ENCODE measurements around the gene ENPP7.

ENPP7 gene

DNA sequence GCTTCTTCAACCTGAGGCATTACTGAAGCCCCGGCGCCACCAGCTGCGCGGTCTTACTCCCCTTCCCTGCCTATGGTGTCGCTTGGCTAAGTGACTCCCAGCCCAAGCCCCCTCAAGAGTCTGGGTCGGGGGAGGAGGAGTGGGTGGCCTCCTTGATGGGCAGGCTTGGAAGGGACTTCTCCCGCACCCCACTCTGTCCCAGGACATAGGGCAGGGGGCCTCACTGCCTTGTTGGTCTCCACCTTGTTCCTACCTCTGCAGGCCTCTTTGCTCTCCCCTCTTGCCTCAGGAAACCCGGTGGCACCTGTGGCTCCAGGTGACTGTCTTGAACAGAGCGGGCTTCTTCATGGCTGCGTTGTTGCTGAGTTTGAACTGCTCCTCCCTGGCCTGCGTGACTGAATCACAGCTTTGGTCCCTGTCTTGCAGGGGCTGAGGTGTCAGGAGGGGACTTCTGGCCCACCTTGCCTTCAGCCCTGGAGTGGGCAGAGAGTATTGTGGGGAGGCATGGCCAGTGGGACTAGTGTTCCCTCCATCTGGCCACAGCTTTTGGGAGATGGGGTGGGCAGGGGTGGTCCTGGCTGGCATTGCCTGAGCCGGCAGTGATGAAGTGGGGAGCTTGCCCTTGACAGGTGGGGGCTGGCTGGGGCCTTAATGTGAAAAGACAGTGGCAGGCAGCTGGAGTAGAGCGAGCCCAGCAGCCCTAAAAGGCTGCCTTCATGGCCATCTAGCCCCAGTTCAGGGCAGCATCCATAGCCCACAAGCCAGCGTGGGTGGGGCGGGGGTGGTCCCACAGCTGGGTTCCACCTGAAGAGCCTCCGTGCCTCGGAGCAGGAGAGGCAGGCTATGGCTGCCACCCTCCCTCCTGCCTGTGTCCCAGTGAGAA lies 54.5 kb downstream of the ENPP7 start:
- Histone ChIP-seq H3K4me1 (ENCODE audit: insufficient read depth, low read length) (peaks cover 26% of the 10 kb centered on the region), H3K9me3 (ENCODE audit: low read length) (peaks cover under 1% of the 10 kb centered on the region), H2AFZ (ENCODE audit: low read depth, low read length) (no peak overlapping the region), H3K4me3 (ENCODE audit: low read length) (no peak overlapping the region), H3K27me3 (ENCODE audit: insufficient read depth, low read length) (peaks cover 3% of the 10 kb centered on the region), H3K36me3 (ENCODE audit: insufficient read depth, low read length) (peaks cover 49% of the 10 kb centered on the region)

DNA sequence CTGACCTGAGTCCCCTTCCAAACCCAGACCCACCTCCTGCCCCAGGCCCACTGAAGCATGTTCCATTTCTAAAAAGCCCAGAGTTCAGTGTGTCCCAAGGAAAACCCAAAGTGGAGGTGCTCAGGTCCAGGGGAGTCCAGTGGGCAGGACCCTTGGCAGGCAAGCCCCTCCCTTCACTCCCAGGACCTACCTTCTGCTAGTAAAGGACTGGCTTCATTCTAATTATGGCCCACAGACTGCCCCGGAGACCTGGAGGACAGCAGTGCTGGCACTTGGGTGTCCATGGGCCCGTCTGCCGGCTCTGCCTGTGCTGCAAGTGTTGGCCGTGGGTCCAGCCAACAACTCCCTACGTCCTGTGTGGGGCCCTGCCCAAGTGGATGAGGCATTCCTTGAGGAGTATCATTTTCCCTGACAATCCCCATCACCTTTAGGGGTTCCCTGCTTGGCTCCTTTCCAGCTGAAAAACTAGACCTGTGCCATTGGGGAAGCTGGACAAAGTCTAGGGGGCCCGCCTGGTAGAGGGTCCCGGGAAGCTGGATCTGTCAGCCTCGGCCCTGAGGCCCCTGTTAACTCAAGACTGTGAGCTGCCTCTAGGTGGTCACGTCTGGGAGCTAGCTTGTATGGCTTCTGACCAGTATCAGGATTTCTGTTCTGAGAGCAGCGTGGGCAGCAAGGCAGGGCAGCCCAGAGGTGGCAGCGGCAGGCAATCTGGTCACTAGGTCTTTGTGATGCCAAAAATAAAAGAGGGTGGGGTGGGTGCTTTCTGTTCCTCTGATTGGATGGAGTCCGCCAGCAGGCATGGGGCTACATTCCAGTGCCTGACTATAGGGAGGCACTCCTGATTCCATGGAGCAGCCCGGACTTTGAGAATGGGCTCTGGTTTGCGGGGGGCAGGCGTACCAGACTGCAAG lies 55.4 kb downstream of the ENPP7 start:
- H2AFZ ChIP-seq (ENCODE audit: low read depth, low read length): no peak overlapping the region
- peaks cover 5% of the 10 kb centered on the region for H3K9me3 ChIP-seq (ENCODE audit: low read length)
- peaks cover 12% of the 10 kb centered on the region for H3K27me3 ChIP-seq (ENCODE audit: insufficient read depth, low read length)
- H3K4me3 ChIP-seq (ENCODE audit: low read length): no peak overlapping the region
- H3K36me3 ChIP-seq (ENCODE audit: insufficient read depth, low read length): peaks cover 40% of the 10 kb centered on the region
- H3K4me1 ChIP-seq (ENCODE audit: insufficient read depth, low read length): peaks cover 28% of the 10 kb centered on the region

DNA sequence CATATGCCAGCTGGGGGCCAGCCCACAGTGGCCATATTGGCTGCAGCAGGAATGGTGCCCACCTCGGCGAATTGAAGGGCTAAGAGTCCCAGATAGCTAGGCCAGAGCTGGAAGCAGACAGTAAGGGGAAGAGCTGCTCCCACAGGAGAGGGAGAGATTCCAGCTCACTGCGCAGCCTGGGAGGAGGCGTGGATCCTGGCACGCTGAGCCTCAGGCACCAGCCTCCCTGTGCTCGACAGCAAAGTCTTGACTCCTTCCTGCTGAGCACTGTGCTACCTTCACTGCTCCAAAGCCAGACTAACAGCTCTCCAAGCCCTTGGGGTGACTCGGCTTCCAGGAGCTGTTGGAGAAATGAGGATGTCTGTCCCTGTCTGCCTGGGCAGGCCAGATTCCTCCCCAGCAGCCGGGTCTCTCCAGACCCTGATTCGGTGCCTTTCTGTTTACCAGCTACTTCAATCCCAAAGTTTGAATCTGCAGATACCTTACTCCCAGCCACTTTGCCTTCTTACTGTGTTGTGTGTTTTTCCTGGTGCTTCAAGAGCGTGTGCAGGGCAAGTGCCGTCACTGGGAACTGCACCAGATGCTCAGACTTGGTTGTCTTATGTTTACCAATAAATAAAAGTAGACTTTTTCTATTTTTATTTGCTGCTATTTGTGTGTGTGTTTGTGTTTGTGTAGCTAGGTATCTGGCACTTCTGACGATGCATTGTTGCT lies 56.3 kb downstream of the ENPP7 start:
- Histone ChIP-seq H3K4me3 (ENCODE audit: low read length) (no peak overlapping the region), H3K9me3 (ENCODE audit: low read length) (peaks cover 5% of the 10 kb centered on the region), H3K36me3 (ENCODE audit: insufficient read depth, low read length) (peaks cover 31% of the 10 kb centered on the region), H3K4me1 (ENCODE audit: insufficient read depth, low read length) (peaks cover 36% of the 10 kb centered on the region), H3K27me3 (ENCODE audit: insufficient read depth, low read length) (peaks cover 21% of the 10 kb centered on the region), H2AFZ (ENCODE audit: low read depth, low read length) (no peak overlapping the region)

GRCh38 chr17:79788455-79788854 lies 57.7 kb downstream of the ENPP7 start:
- Histone ChIP-seq H3K27me3 (ENCODE audit: insufficient read depth, low read length) (peaks cover 21% of the 10 kb centered on the region), H3K36me3 (ENCODE audit: insufficient read depth, low read length) (peaks cover 20% of the 10 kb centered on the region), H3K4me1 (ENCODE audit: insufficient read depth, low read length) (peaks cover 47% of the 10 kb centered on the region)

GRCh38 chr17:79788989-79789942 lies 58.5 kb downstream of the ENPP7 start:
- H3K4me3 ChIP-seq (ENCODE audit: low read length): peak overlapping the region; percentile 1
- no peak overlapping the region for H2AFZ ChIP-seq (ENCODE audit: low read depth, low read length)
- H3K36me3 ChIP-seq (ENCODE audit: insufficient read depth, low read length): peaks cover 16% of the 10 kb centered on the region
- H3K9me3 ChIP-seq (ENCODE audit: low read length): peaks cover 5% of the 10 kb centered on the region
- H3K4me1 ChIP-seq (ENCODE audit: insufficient read depth, low read length): peaks cover 55% of the 10 kb centered on the region
- H3K27me3 ChIP-seq (ENCODE audit: insufficient read depth, low read length): peaks cover 21% of the 10 kb centered on the region

More at GRCh38 chr17:79788455-79788854, 57.7 kb downstream of the ENPP7 start:
- Histone ChIP-seq H2AFZ (ENCODE audit: low read depth, low read length) (no peak overlapping the region), H3K9me3 (ENCODE audit: low read length) (peaks cover 5% of the 10 kb centered on the region), H3K4me3 (ENCODE audit: low read length) (no peak overlapping the region)

DNA sequence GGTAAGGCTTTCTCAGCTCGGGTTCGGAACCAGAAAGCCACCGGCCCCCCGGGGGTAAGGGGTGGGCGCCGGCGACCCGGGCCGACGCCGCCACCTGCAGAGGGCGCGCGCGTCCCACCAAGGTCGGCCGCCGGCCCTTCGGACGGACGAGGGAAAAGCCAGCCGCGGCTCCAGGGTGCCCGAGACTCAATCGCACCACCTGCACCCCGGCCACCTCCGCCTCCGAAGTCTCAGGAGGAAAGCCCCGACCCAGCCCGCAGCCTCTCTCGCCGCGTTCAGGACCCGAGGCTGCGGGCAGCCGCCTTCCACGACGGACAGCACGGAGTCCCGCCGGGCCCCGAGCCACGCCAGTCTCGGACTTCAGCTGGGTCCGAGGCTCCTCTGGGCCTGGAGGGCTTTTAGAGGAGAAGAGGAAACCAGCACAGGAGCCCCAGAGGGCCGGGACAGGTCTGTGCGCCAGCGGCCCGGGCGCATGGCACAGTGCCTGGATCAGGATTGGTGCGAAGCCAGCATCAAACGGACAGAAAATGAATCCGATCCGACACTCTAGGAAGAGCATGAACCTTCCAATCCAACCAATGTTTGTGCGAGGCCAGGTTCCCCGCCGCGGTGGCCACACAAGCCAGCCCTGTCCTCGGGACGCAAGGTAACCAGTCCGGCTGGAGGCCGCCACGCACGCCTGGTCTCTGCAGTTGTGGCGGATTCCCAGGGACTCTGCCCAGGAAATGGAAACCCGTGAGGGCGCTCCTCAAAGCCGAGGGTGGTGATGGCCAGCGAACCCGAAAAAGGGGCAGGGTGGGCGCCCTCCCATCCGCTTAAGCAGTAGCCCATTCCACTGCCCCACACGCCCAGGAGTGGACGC lies 59.4 kb downstream of the ENPP7 start:
- peaks cover 64% of the 10 kb centered on the region for H3K4me1 ChIP-seq (ENCODE audit: insufficient read depth, low read length)
- H2AFZ ChIP-seq (ENCODE audit: low read depth, low read length): no peak overlapping the region
- peaks cover 5% of the 10 kb centered on the region for H3K9me3 ChIP-seq (ENCODE audit: low read length)
- peaks cover 21% of the 10 kb centered on the region for H3K27me3 ChIP-seq (ENCODE audit: insufficient read depth, low read length)
- H3K4me3 ChIP-seq (ENCODE audit: low read length): peak overlapping the region; percentile 1
- H3K36me3 ChIP-seq (ENCODE audit: insufficient read depth, low read length): peaks cover 14% of the 10 kb centered on the region

DNA sequence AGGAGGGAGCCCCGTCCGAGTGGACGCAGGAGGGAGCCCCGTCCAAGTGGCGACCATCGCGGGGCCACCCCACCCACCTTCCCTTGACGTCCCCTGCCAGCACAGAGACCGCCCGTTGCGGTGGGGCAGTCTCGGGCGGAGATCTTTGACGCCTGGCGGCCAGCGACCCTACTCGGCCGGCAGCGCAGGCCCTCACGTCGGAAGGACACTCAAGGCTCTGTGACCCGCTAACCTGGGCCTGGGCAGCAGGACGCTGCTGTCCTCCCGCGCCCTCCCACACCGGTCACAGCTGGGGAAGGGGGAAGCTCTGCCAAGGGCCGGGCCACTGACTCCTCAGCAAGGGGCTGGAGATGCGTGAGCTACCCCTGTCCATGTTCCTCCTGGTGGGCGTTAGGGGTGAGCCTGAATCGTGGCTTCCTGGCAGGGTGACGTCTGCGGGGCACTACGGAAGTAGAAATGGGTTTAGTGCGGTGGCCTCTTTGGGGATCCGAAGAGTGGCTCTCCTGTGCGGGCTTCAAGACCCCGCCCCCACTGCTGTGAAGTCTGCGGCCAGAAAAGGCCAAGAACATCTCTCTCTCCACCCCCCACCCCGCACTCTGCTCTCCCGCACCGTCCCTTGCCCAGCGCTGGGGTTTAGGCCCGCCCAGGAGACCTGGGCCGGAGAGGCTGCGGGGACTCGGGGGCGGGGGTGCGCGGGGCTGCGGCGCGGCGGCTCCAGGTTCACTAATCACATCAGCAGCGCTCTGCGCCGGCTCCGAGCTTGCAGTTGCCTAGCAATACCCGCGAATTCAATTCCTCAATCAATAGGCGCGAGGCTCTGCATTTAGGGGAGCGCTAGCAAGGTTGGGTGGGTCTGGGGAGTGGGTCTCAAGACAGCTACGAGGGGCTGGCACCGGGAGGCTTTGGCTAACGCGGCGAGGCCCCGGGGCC lies 60.3 kb downstream of the ENPP7 start:
- H2AFZ ChIP-seq (ENCODE audit: low read depth, low read length): no peak overlapping the region
- peaks cover 72% of the 10 kb centered on the region for H3K4me1 ChIP-seq (ENCODE audit: insufficient read depth, low read length)
- H3K36me3 ChIP-seq (ENCODE audit: insufficient read depth, low read length): peaks cover 17% of the 10 kb centered on the region
- peaks cover 21% of the 10 kb centered on the region for H3K27me3 ChIP-seq (ENCODE audit: insufficient read depth, low read length)
- peaks cover 5% of the 10 kb centered on the region for H3K9me3 ChIP-seq (ENCODE audit: low read length)
- no peak overlapping the region for H3K4me3 ChIP-seq (ENCODE audit: low read length)

DNA sequence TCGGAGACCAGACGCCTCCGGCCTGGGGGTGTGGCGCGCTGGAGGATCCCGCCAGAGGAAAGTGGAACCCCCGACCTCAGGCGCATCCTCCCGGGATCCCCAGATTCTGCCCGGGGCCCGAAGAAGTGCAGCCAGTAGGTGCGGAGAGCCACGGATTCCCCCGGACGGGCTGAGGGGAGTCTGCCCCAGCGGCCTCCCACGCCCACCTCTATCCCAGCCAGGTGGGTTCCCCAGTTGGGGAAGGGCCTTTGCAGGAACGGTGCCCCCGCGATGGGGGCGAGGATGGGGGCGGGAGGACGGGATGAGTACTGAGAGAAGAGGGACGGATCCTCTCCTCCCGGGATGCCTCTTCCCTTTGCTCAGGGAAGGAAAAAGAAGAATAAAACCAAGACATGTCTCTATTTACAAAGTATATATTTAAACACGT lies 61.0 kb downstream of the ENPP7 start:
- H3K4me1 ChIP-seq (ENCODE audit: insufficient read depth, low read length): peaks cover 74% of the 10 kb centered on the region
- H3K36me3 ChIP-seq (ENCODE audit: insufficient read depth, low read length): peaks cover 17% of the 10 kb centered on the region
- H2AFZ ChIP-seq (ENCODE audit: low read depth, low read length): no peak overlapping the region
- H3K27me3 ChIP-seq (ENCODE audit: insufficient read depth, low read length): peaks cover 21% of the 10 kb centered on the region
- H3K9me3 ChIP-seq (ENCODE audit: low read length): peaks cover 5% of the 10 kb centered on the region
- no peak overlapping the region for H3K4me3 ChIP-seq (ENCODE audit: low read length)
